ENCODE results near the gene GPATCH8.
A peak's percentile ranks its signal among the peaks of the same experiment; 100 is the strongest.

The GPATCH8 gene

GRCh38 chr17:44448412-44448811 lies 54.8 kb downstream of the GPATCH8 start:
- DNase-seq: no peak

- no peak for DNase-seq
These were observed 58.5 kb downstream of the GPATCH8 start for GRCh38 chr17:44444735-44445105.

- no peak for DNase-seq
These were observed 60.4 kb downstream of the GPATCH8 start for GRCh38 chr17:44442806-44443205.

GRCh38 chr17:44439168-44439567 lies 64.0 kb downstream of the GPATCH8 start:
- DNase-seq: no peak

- DNase-seq: no peak
These were observed 64.6 kb downstream of the GPATCH8 start for GRCh38 chr17:44438636-44439035.

- no peak for DNase-seq
These were observed 66.9 kb downstream of the GPATCH8 start for GRCh38 chr17:44436336-44436735.

- no peak for DNase-seq
These were observed 70.7 kb downstream of the GPATCH8 start for GRCh38 chr17:44432254-44433157.

- no peak for DNase-seq
These were observed 78.3 kb downstream of the GPATCH8 start for GRCh38 chr17:44424828-44425461.

- DNase-seq: no peak
These were observed 85.7 kb downstream of the GPATCH8 start for GRCh38 chr17:44417553-44417952.

GRCh38 chr17:44416558-44417289 lies 86.5 kb downstream of the GPATCH8 start:
- no peak for DNase-seq

- no peak for DNase-seq
These were observed 88.6 kb downstream of the GPATCH8 start for GRCh38 chr17:44414394-44415155.

GRCh38 chr17:44409309-44410028 lies 93.7 kb downstream of the GPATCH8 start:
- DNase-seq: no peak

- DNase-seq: no peak
These were observed 94.4 kb downstream of the GPATCH8 start for GRCh38 chr17:44408786-44409185.

- DNase-seq: no peak
These were observed 100.5 kb downstream of the GPATCH8 start for GRCh38 chr17:44402564-44403172.

GRCh38 chr17:44400226-44400847 lies 102.9 kb downstream of the GPATCH8 start:
- DNase-seq: no peak

- DNase-seq: peak; percentile 44
These were observed 104.2 kb downstream of the GPATCH8 start for GRCh38 chr17:44398692-44399691.

- peak; percentile 52 for DNase-seq
These were observed 105.4 kb downstream of the GPATCH8 start for GRCh38 chr17:44397479-44398440.

GRCh38 chr17:44396946-44397345 lies 106.3 kb downstream of the GPATCH8 start:
- peak; percentile 5 for DNase-seq

- peak; percentile 5 for DNase-seq
These were observed 108.4 kb downstream of the GPATCH8 start for GRCh38 chr17:44394833-44395232.

Measured in activated CD8-positive, alpha-beta memory T cell treated with anti-CD3 and anti-CD28 coated beads for 24 hours (primary cell).